PC-9 (cell line): ENCODE results near the gene AQP2. TPM values are rescaled to one million over a fixed set of nuclear protein-coding genes. Genes with fewer than 3 reads are reported as not detected.
A peak's percentile ranks its signal among the peaks of the same experiment; 100 is the strongest.

ENCODE experiments used
- BruUV-seq: library from RNA; stranded (reverse); fragments of 400-500 nt; replicated peaks from 2 replicates; lab custom pipeline; 2021; lab: Mats Ljungman, UMichigan
- CTCF ChIA-PET: fragments of 300-600 bp; sonication (Branson Sonifier 250); formaldehyde crosslinking; loops from one replicate; lab custom pipeline; 2022; ENCODE audit warnings: antibody characterized with exemption; lab: Charles Lee
- POLR2A ChIA-PET: fragments of 300-600 bp; sonication (Branson Sonifier 250); formaldehyde crosslinking; loops from one replicate; lab custom pipeline; 2022; ENCODE audit warnings: antibody characterized with exemption; ENCODE audit not compliant: unreplicated experiment; lab: Charles Lee
- DNase-seq, 2 experiments: peaks; one replicate each; pipeline versions ENCODE4 v3.0.0 to v3.0.0-alpha.2; 2015 to 2022; ENCODE audit warnings: mixed read lengths in 1 of 2
- H2AFZ ChIP-seq: fragments of 200-600 bp; sonication (generic); 2 replicates; pipeline ENCODE4 v1.8.1; 2017; ENCODE audit warnings: antibody characterized with exemption
- H3F3A ChIP-seq: fragments of 200-600 bp; sonication (generic); 2 replicates; pipeline ENCODE4 v1.8.1; 2017; ENCODE audit warnings: antibody characterized with exemption, mild to moderate bottlenecking, low read depth; ENCODE audit not compliant: insufficient read depth
- H3K27ac ChIP-seq: fragments of 200-600 bp; sonication (generic); 2 replicates; pipeline ENCODE4 v1.6.1; 2016; ENCODE audit warnings: mixed run types
- H3K27me3 ChIP-seq: fragments of 200-600 bp; sonication (generic); 2 replicates; pipeline ENCODE4 v1.6.1; 2016; ENCODE audit warnings: low read depth, mixed run types; ENCODE audit not compliant: insufficient read depth
- H3K36me3 ChIP-seq: fragments of 200-600 bp; sonication (generic); 2 replicates; pipeline ENCODE4 v1.6.1; 2016; ENCODE audit warnings: low read depth, mixed run types
- H3K4me1 ChIP-seq: fragments of 200-600 bp; sonication (generic); replicated peaks from 2 replicates; pipeline ENCODE4 v1.6.1; 2016; ENCODE audit warnings: mixed run types; ENCODE audit not compliant: insufficient read depth
- H3K4me2 ChIP-seq: fragments of 200-600 bp; sonication (generic); 2 replicates; pipeline ENCODE4 v1.6.1; 2017; ENCODE audit warnings: mixed run types
- H3K4me3 ChIP-seq: fragments of 200-600 bp; sonication (generic); 2 replicates; pipeline ENCODE4 v1.6.1; 2016; ENCODE audit warnings: mixed run types
- H3K79me2 ChIP-seq: fragments of 200-600 bp; sonication (generic); 2 replicates; pipeline ENCODE4 v1.6.1; 2017; ENCODE audit warnings: low read depth, mixed run types
- H3K9me2 ChIP-seq: fragments of 200-600 bp; sonication (generic); 2 replicates; pipeline ENCODE4 v1.8.1; 2017; ENCODE audit warnings: mild to moderate bottlenecking; ENCODE audit not compliant: insufficient read depth
- H3K9me3 ChIP-seq: fragments of 200-600 bp; sonication (generic); 2 replicates; pipeline ENCODE4 v1.8.1; 2016; ENCODE audit warnings: low read depth; ENCODE audit not compliant: insufficient read depth
- H4K20me1 ChIP-seq: fragments of 200-600 bp; sonication (generic); 2 replicates; pipeline ENCODE4 v1.8.1; 2017; ENCODE audit not compliant: insufficient read depth
- CTCF ChIP-seq: fragments of 200-600 bp; sonication (generic); conservative IDR thresholded peaks from 2 replicates; pipeline ENCODE4 v1.6.1; 2017; ENCODE audit warnings: mixed run types, antibody characterized with exemption, mild to moderate bottlenecking, moderate library complexity
- EZH2 ChIP-seq: fragments of 200-600 bp; sonication (generic); IDR thresholded peaks from 2 replicates; pipeline ENCODE4 v1.8.0; 2017; ENCODE audit warnings: antibody characterized with exemption, low read depth
- intact Hi-C: fragments of 100-400 bp; cut with micrococcal nuclease; formaldehyde crosslinking; loops from one replicate; pipeline ENCODE4 v1.10.0; 2022; ENCODE audit not compliant: unreplicated experiment
- total RNA-seq: library from RNA; stranded (reverse); gene quantifications from 2 replicates; pipeline ENCODE4 v1.2.3, GENCODE V29; 2021

AQP2 gene
- total RNA-seq, 1 experiment from 2014 or later = not detected

GRCh38 chr12:49944046-49944445 is 6.5 kb upstream of the AQP2 start:
- Histone ChIP-seq H4K20me1 (no peaks in the 10 kb centered on the region), H3K27ac (no peak overlapping the region), H3K27me3 (no peaks in the 10 kb centered on the region), H3K4me3 (no peak overlapping the region), H2AFZ (no peak overlapping the region), H3K9me3 (no peaks in the 10 kb centered on the region), H3K79me2 (no peaks in the 10 kb centered on the region), H3F3A (peaks cover 17% of the 10 kb centered on the region; the same call in 1 of the 2 replicates), H3K4me1 (peaks cover 29% of the 10 kb centered on the region), H3K9me2 (no peaks in the 10 kb centered on the region), H3K36me3 (no peaks in the 10 kb centered on the region), H3K4me2 (no peak overlapping the region)
- ChIA-PET CTCF (interaction anchor here (0.5 to 0.6 kb wide), 2 partner anchors 61 to 224 kb away, joined by 3 to 11 read pairs; no protein-coding TSS in a partner anchor), POLR2A (interaction anchor here (0.7 kb wide), 1 partner anchor 56 kb away, joined by 5 read pairs; no protein-coding TSS in a partner anchor)
- TF ChIP-seq CTCF (no peak), EZH2 (no peak)
- no peak for DNase-seq
- BruUV-seq = no TSS peak
- intact Hi-C loops = loop anchor here (2.0 kb wide), 1 partner anchor 23 kb away; no protein-coding TSS in a partner anchor

GRCh38 chr12:49944718-49945117 is 5.8 kb upstream of the AQP2 start:
- DNase-seq = no peak
- H3K4me2 ChIP-seq = no peak overlapping the region
- ChIA-PET POLR2A (no interaction called here), CTCF (interaction anchor here (1.3 to 1.7 kb wide), 2 partner anchors 18 to 126 kb away, joined by 4 to 12 read pairs; no protein-coding TSS in a partner anchor)
- no peak overlapping the region for H2AFZ ChIP-seq
- H3F3A ChIP-seq = peaks cover 17% of the 10 kb centered on the region; the same call in 1 of the 2 replicates
- no peaks in the 10 kb centered on the region for H4K20me1 ChIP-seq
- no peaks in the 10 kb centered on the region for H3K79me2 ChIP-seq
- intact Hi-C loops = loop anchor here (2.0 kb wide), 1 partner anchor 22 kb away; no protein-coding TSS in a partner anchor
- TF ChIP-seq CTCF = no peak
- no peak for TF ChIP-seq EZH2
- H3K9me2 ChIP-seq = no peaks in the 10 kb centered on the region
- H3K4me3 ChIP-seq = no peak overlapping the region
- no peaks in the 10 kb centered on the region for H3K27me3 ChIP-seq
- no TSS peak for BruUV-seq
- H3K27ac ChIP-seq = no peak overlapping the region
- H3K36me3 ChIP-seq = no peaks in the 10 kb centered on the region
- H3K9me3 ChIP-seq = no peaks in the 10 kb centered on the region
- H3K4me1 ChIP-seq = peaks cover 29% of the 10 kb centered on the region

- BruUV-seq = no TSS peak
- H3K27me3 ChIP-seq = no peaks in the 10 kb centered on the region
- H3K4me3 ChIP-seq = no peak overlapping the region
- H3K79me2 ChIP-seq = no peaks in the 10 kb centered on the region
- H3K36me3 ChIP-seq = no peaks in the 10 kb centered on the region
- peak overlapping the region; percentile 24 for H3K4me2 ChIP-seq
- CTCF ChIA-PET = interaction anchor here (0.7 to 1.9 kb wide), 10 partner anchors 9 to 125 kb away, joined by 3 to 12 read pairs (median 4); no protein-coding TSS in a partner anchor
- peaks cover 17% of the 10 kb centered on the region; the same call in 1 of the 2 replicates for H3F3A ChIP-seq
- H4K20me1 ChIP-seq = no peaks in the 10 kb centered on the region
- H3K9me2 ChIP-seq = no peaks in the 10 kb centered on the region
- H3K27ac ChIP-seq = no peak overlapping the region
- TF ChIP-seq EZH2 = no peak
- peak; percentile 82 for TF ChIP-seq CTCF
- no peak overlapping the region for H2AFZ ChIP-seq
- H3K9me3 ChIP-seq = no peaks in the 10 kb centered on the region
- intact Hi-C loops = loop anchor here (2.0 kb wide), 1 partner anchor 21 kb away; no protein-coding TSS in a partner anchor
- H3K4me1 ChIP-seq = peaks cover 29% of the 10 kb centered on the region
- DNase-seq = peak; percentile 62 to 78
- POLR2A ChIA-PET = no interaction called here
Measured at GRCh38 chr12:49945394-49946080, 5.0 kb upstream of the AQP2 start.
